Neural cell (in vitro differentiated cells): ENCODE measurements around the gene GPANK1. TPM values are rescaled to one million over a fixed set of nuclear protein-coding genes. Genes with fewer than 3 reads are reported as not detected.

ENCODE experiments used
- H2AFZ ChIP-seq: fragments of 200-600, 300-800 bp; sonication (generic), shearing (Covaris generic); 2 replicates; pipeline ENCODE4 v1.6.0; 2014; ENCODE audit warnings: low read depth, mild to moderate bottlenecking, antibody characterized with exemption, low read length, moderate library complexity
- H3F3A ChIP-seq: fragments of 200-600 bp; shearing (Covaris generic); 2 replicates; pipeline ENCODE4 v1.6.1; 2016; ENCODE audit warnings: mild to moderate bottlenecking, moderate library complexity, mixed read lengths, antibody characterized with exemption, low read length; ENCODE audit not compliant: insufficient read depth, poor library complexity, severe bottlenecking
- H3K27ac ChIP-seq: fragments of 200-600, 300-800 bp; sonication (generic), shearing (Covaris generic); 2 replicates; pipeline ENCODE4 v1.5.1; 2014; ENCODE audit warnings: mild to moderate bottlenecking, low read length, moderate library complexity
- H3K27me3 ChIP-seq: fragments of 300-800, 200-600 bp; sonication (generic), shearing (Covaris generic); 2 replicates; pipeline ENCODE4 v1.6.0; 2014; ENCODE audit warnings: mild to moderate bottlenecking, low read depth, low read length, moderate library complexity; ENCODE audit not compliant: insufficient read depth
- H3K36me3 ChIP-seq: fragments of 300-800, 200-600 bp; sonication (generic), shearing (Covaris generic); 2 replicates; pipeline ENCODE4 v1.5.1; 2014; ENCODE audit warnings: mild to moderate bottlenecking, antibody characterized with exemption, low read length, moderate library complexity; ENCODE audit not compliant: insufficient read depth
- H3K4me2 ChIP-seq: fragments of 300-800, 200-600 bp; sonication (generic), shearing (Covaris generic); 2 replicates; pipeline ENCODE4 v1.6.0; 2014; ENCODE audit warnings: mild to moderate bottlenecking, low read length
- H3K4me3 ChIP-seq: fragments of 300-800, 200-600 bp; sonication (generic), shearing (Covaris generic); 2 replicates; pipeline ENCODE4 v1.5.1; 2014; ENCODE audit warnings: mild to moderate bottlenecking, low read length, moderate library complexity
- H3K79me2 ChIP-seq: fragments of 200-600 bp; shearing (Covaris generic); replicated peaks from 2 replicates; pipeline ENCODE4 v1.6.0; 2014; ENCODE audit warnings: mild to moderate bottlenecking, low read length, moderate library complexity; ENCODE audit not compliant: insufficient read depth
- H3K9ac ChIP-seq: fragments of 300-800, 200-600 bp; sonication (generic), shearing (Covaris generic); 2 replicates; pipeline ENCODE4 v1.6.1; 2016; ENCODE audit warnings: mild to moderate bottlenecking, low read length, mixed read lengths
- H3K9me2 ChIP-seq: fragments of 200-600 bp; shearing (Covaris generic); 2 replicates; pipeline ENCODE4 v1.6.1; 2016; ENCODE audit warnings: mild to moderate bottlenecking, low read length, mixed read lengths; ENCODE audit not compliant: insufficient read depth
- H3K9me3 ChIP-seq: fragments of 200-600, 300-800 bp; sonication (generic), shearing (Covaris generic); 2 replicates; pipeline ENCODE4 v1.6.1; 2016; ENCODE audit warnings: mild to moderate bottlenecking, mixed run types, low read length, moderate library complexity, mixed read lengths
- H4K20me1 ChIP-seq: fragments of 200-600 bp; shearing (Covaris generic); 2 replicates; pipeline ENCODE4 v1.6.1; 2016; ENCODE audit warnings: mild to moderate bottlenecking, mixed run types; ENCODE audit not compliant: insufficient read depth
- CTCF ChIP-seq: fragments of 450-650 bp; IDR thresholded peaks from 2 replicates; pipeline ENCODE4 v1.5.1; 2014; ENCODE audit warnings: antibody characterized with exemption, mild to moderate bottlenecking, moderate library complexity; ENCODE audit not compliant: poor library complexity, severe bottlenecking
- EP300 ChIP-seq: fragments of 450-650 bp; conservative IDR thresholded peaks from 2 replicates; pipeline ENCODE4 v1.6.1; 2014; ENCODE audit warnings: antibody characterized with exemption, mild to moderate bottlenecking, moderate library complexity; ENCODE audit not compliant: poor library complexity, severe bottlenecking
- EZH2 ChIP-seq: fragments of 200-600, 300-800 bp; shearing (Covaris generic), sonication (generic); IDR thresholded peaks from 2 replicates; pipeline ENCODE4 v1.6.1; 2014; ENCODE audit warnings: antibody characterized with exemption, low read length, borderline replicate concordance, mild to moderate bottlenecking; ENCODE audit not compliant: insufficient read depth, poor library complexity, severe bottlenecking
- MXI1 ChIP-seq: fragments of 450-650 bp; conservative IDR thresholded peaks from 2 replicates; pipeline ENCODE4 v1.6.1; 2014; ENCODE audit warnings: antibody characterized with exemption, mild to moderate bottlenecking; ENCODE audit not compliant: poor library complexity, severe bottlenecking
- POLR2AphosphoS5 ChIP-seq: IDR thresholded peaks from 2 replicates; pipeline ENCODE4 v1.6.1; 2012
- RAD21 ChIP-seq: fragments of 450-650 bp; conservative IDR thresholded peaks from 2 replicates; pipeline ENCODE4 v1.6.1; 2014; ENCODE audit warnings: antibody characterized with exemption, mild to moderate bottlenecking, moderate library complexity
- REST ChIP-seq: IDR thresholded peaks from 2 replicates; pipeline ENCODE4 v1.6.1; 2012; ENCODE audit warnings: borderline replicate concordance
- SMC3 ChIP-seq: fragments of 450-650 bp; conservative IDR thresholded peaks from 2 replicates; pipeline ENCODE4 v1.6.1; 2014; ENCODE audit warnings: antibody characterized with exemption, mild to moderate bottlenecking, moderate library complexity; ENCODE audit not compliant: poor library complexity
- TAF1 ChIP-seq: IDR thresholded peaks from 2 replicates; pipeline ENCODE4 v1.6.1; 2012; ENCODE audit warnings: low read depth
- polyA plus RNA-seq: library from polyadenylated mRNA; depleted of rRNA; stranded (reverse); fragments of >200 nt; gene quantifications from 2 replicates; pipeline ENCODE4 v1.2.3, GENCODE V29; 2014

The GPANK1 gene
- polyA plus RNA-seq, 1 donor from 2014 or later = 18.4 TPM

GRCh38 chr6:31661262-31662123 is 3.3 kb downstream of the GPANK1 start:
- Histone ChIP-seq H4K20me1 (no peaks in the 10 kb centered on the region), H3K4me2 (peak overlapping the region; percentile 75), H3K9me3 (no peaks in the 10 kb centered on the region), H3K27me3 (no peaks in the 10 kb centered on the region), H3K9ac (peak overlapping the region; percentile 85), H3F3A (no peaks in the 10 kb centered on the region), H2AFZ (no peak overlapping the region), H3K27ac (peak overlapping the region; percentile 62), H3K79me2 (peaks cover 45% of the 10 kb centered on the region), H3K36me3 (no peaks in the 10 kb centered on the region), H3K4me3 (peak overlapping the region; percentile 85), H3K9me2 (no peaks in the 10 kb centered on the region)
- TF ChIP-seq SMC3 (no peak), EP300 (no peak), TAF1 (no peak), REST (no peak), EZH2 (no peak), POLR2AphosphoS5 (no peak), RAD21 (no peak), CTCF (no peak), MXI1 (no peak)

- Histone ChIP-seq H3K27me3 (no peaks in the 10 kb centered on the region), H3K4me3 (peak within 1 kb of the TSS; percentile 85), H3K9me2 (no peaks in the 10 kb centered on the region), H4K20me1 (no peaks in the 10 kb centered on the region), H3F3A (no peaks in the 10 kb centered on the region), H3K4me2 (peak within 1 kb of the TSS; percentile 75), H3K79me2 (peaks cover 40% of the 10 kb centered on the region), H3K27ac (peak within 1 kb of the TSS; percentile 62), H3K9me3 (no peaks in the 10 kb centered on the region), H2AFZ (peak within 1 kb of the TSS; percentile 80), H3K9ac (peak within 1 kb of the TSS; percentile 85), H3K36me3 (no peaks in the 10 kb centered on the region)
- TF ChIP-seq TAF1 = peak; percentile 42
- peak; percentile 67 for TF ChIP-seq MXI1
- peak; percentile 44 for TF ChIP-seq REST
- no peak for TF ChIP-seq RAD21
- peak; percentile 37 for TF ChIP-seq SMC3
- peak; percentile 73 for TF ChIP-seq POLR2AphosphoS5
- TF ChIP-seq CTCF = no peak
- TF ChIP-seq EZH2 = no peak
- no peak for TF ChIP-seq EP300
Observed at GRCh38 chr6:31660381-31661261, 4.2 kb downstream of the GPANK1 start, which contains the start of gene C6orf47. Gene C6orf47 (minus strand): TSS chr6:31660778. CDS start chr6:31659947, 831 bp downstream.
